ENCODE data around the gene RPL28. TPM values are rescaled to one million over a fixed set of nuclear protein-coding genes. Genes with fewer than 3 reads are reported as not detected.

Gene RPL28
- total and polyA plus RNA-seq, 2 of the 4 experiments (the other 2 are of a cell fraction): 386 to 1,693 TPM

- no peak overlapping the region; the same call in 1 of the 2 replicates for H3K4me2 ChIP-seq (ENCODE audit: low read depth, low read length)
- no peak overlapping the region for H2AFZ ChIP-seq (replicated peaks; ENCODE audit: low read length, poor library complexity)
- peaks cover 31% of the 10 kb centered on the region for H3K9me1 ChIP-seq (ENCODE audit: insufficient read depth, low read length)
- H2BK5ac ChIP-seq (ENCODE audit: low read depth, low read length, poor library complexity, severe bottlenecking): no peak overlapping the region
- H2BK120ac ChIP-seq (ENCODE audit: low read depth, low read length): no peak overlapping the region
- no peak overlapping the region; the same call in 1 of the 2 replicates for H3K9ac ChIP-seq (ENCODE audit: low read depth, low read length)
- no peak overlapping the region for H3K4me3 ChIP-seq (ENCODE audit: insufficient read depth, low read depth, low read length)
- no peak overlapping the region for H2BK15ac ChIP-seq (ENCODE audit: low read depth, low read length)
- H3K14ac ChIP-seq (replicated peaks; ENCODE audit: low read depth, low read length): no peak overlapping the region
- H3K4ac ChIP-seq (ENCODE audit: low read depth, low read length): no peak overlapping the region
- H3K27me3 ChIP-seq (ENCODE audit: control insufficient read depth, insufficient read depth, low read length): no peaks in the 10 kb centered on the region
- H3K27ac ChIP-seq (ENCODE audit: insufficient read depth, low read length): no peak overlapping the region
- peak overlapping the region in 1 of 2 experiments; percentile 13; a peak in 1 of 4 replicates for H4K8ac ChIP-seq (ENCODE audit: low read depth in 2 of 2, low read length in 2 of 2)
- peaks cover 21 to 66% of the 10 kb centered on the region in 2 experiments for H3K79me1 ChIP-seq (ENCODE audit: low read depth in 1 of 2, low read length in 2 of 2)
- no peaks in the 10 kb centered on the region for H3K9me3 ChIP-seq (ENCODE audit: control insufficient read depth, insufficient read depth, low read length)
- intact Hi-C loops (cut with micrococcal nuclease) (loop anchor here (5.0 kb wide), 2 partner anchors 87 to 107 kb away; partner anchors contain the start of genes BRSK1 and HSPBP1), in situ Hi-C loops (cut with MboI; ENCODE audit: low sequenced_read_pairs) (loop anchor here (10.0 kb wide), 1 partner anchor 95 kb away; no protein-coding TSS in a partner anchor), dilution Hi-C loops (cut with HindIII; ENCODE audit: low sequenced_read_pairs, unreplicated experiment) (no loop called here)
- peaks cover 75% of the 10 kb centered on the region for H4K20me1 ChIP-seq (ENCODE audit: insufficient read depth, low read length)
- H4K5ac ChIP-seq (ENCODE audit: low read depth, low read length): no peak overlapping the region
- no peak overlapping the region for H2BK20ac ChIP-seq (ENCODE audit: low read depth, low read length)
- H3K4me1 ChIP-seq (ENCODE audit: control insufficient read depth, insufficient read depth, low read length): peaks cover 41% of the 10 kb centered on the region
- DNase-seq: no peak
- no peak overlapping the region for H3K56ac ChIP-seq (ENCODE audit: extremely low read depth, insufficient read depth, low read length)
- no peak for ATAC-seq (ENCODE audit: low read depth)
- H3K23ac ChIP-seq (ENCODE audit: low read depth, low read length): peak overlapping the region; percentile 18; the same call in 1 of the 2 replicates
- ChIA-PET CTCF (no interaction called here), POLR2A (ENCODE audit: unreplicated experiment) (interaction anchor here (1.3 kb wide), 1 partner anchor 17 kb away, joined by 3 read pairs; no protein-coding TSS in a partner anchor)
- H4K91ac ChIP-seq (ENCODE audit: insufficient read depth, low read depth, low read length): no peak overlapping the region
- WGBS, 2 experiments (ENCODE audit: extremely low coverage in 2 of 2, insufficient read length in 1 of 2): 93% methylated on average over 9 of the region's 21 CpGs; no CpG with 5 or more reads in 1 of the 2 experiments
- peak overlapping the region; percentile 4; the same call in 1 of the 2 replicates for H2AK5ac ChIP-seq (ENCODE audit: low read depth, low read length)
- peaks cover 48% of the 10 kb centered on the region for H3K36me3 ChIP-seq (ENCODE audit: control insufficient read depth, insufficient read depth, low read length)
- no peak overlapping the region for H3K18ac ChIP-seq (ENCODE audit: low read depth, low read length)
- H2AK9ac ChIP-seq (replicated peaks; ENCODE audit: low read depth, low read length, poor library complexity): peak overlapping the region; percentile 63
- no TSS peak for BruUV-seq (replicated peaks)
- TF ChIP-seq CHD1 (IDR thresholded peaks at IDR 0.05; ENCODE audit: low read depth, low read length) (no peak), FOS (IDR thresholded peaks at IDR 0.05; ENCODE audit: low read depth, low read length) (no peak), SMC3 (IDR thresholded peaks at IDR 0.05; ENCODE audit: low read depth, low read length) (no peak), NFE2L2 (IDR thresholded peaks at IDR 0.05; ENCODE audit: low read depth, low read length) (no peak), MAZ (IDR thresholded peaks at IDR 0.05; ENCODE audit: borderline replicate concordance, low read depth, low read length) (no peak), CEBPB (IDR thresholded peaks at IDR 0.05; ENCODE audit: low read depth, low read length) (no peak), RAD21 (IDR thresholded peaks at IDR 0.05; ENCODE audit: low read length) (no peak), RCOR1 (IDR thresholded peaks at IDR 0.05; ENCODE audit: insufficient replicate concordance, low read length) (no peak), BHLHE40 (IDR thresholded peaks at IDR 0.05; ENCODE audit: low read depth, low read length) (no peak), RFX5 (IDR thresholded peaks at IDR 0.05; ENCODE audit: low read depth, low read length) (no peak)
- TF ChIP-seq, protein P1, sequence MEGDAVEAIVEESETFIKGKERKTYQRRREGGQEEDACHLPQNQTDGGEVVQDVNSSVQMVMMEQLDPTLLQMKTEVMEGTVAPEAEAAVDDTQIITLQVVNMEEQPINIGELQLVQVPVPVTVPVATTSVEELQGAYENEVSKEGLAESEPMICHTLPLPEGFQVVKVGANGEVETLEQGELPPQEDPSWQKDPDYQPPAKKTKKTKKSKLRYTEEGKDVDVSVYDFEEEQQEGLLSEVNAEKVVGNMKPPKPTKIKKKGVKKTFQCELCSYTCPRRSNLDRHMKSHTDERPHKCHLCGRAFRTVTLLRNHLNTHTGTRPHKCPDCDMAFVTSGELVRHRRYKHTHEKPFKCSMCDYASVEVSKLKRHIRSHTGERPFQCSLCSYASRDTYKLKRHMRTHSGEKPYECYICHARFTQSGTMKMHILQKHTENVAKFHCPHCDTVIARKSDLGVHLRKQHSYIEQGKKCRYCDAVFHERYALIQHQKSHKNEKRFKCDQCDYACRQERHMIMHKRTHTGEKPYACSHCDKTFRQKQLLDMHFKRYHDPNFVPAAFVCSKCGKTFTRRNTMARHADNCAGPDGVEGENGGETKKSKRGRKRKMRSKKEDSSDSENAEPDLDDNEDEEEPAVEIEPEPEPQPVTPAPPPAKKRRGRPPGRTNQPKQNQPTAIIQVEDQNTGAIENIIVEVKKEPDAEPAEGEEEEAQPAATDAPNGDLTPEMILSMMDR (conservative IDR thresholded peaks at IDR 0.05; ENCODE audit: low read depth, low read length): no peak
- TF ChIP-seq, protein P2, sequence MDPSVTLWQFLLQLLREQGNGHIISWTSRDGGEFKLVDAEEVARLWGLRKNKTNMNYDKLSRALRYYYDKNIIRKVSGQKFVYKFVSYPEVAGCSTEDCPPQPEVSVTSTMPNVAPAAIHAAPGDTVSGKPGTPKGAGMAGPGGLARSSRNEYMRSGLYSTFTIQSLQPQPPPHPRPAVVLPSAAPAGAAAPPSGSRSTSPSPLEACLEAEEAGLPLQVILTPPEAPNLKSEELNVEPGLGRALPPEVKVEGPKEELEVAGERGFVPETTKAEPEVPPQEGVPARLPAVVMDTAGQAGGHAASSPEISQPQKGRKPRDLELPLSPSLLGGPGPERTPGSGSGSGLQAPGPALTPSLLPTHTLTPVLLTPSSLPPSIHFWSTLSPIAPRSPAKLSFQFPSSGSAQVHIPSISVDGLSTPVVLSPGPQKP (IDR thresholded peaks at IDR 0.05; ENCODE audit: borderline replicate concordance, low read depth, low read length): no peak
- TF ChIP-seq, protein P3, sequence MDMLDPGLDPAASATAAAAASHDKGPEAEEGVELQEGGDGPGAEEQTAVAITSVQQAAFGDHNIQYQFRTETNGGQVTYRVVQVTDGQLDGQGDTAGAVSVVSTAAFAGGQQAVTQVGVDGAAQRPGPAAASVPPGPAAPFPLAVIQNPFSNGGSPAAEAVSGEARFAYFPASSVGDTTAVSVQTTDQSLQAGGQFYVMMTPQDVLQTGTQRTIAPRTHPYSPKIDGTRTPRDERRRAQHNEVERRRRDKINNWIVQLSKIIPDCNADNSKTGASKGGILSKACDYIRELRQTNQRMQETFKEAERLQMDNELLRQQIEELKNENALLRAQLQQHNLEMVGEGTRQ (IDR thresholded peaks at IDR 0.05; ENCODE audit: low read depth, low read length): no peak
These were observed 3.9 kb downstream of the RPL28 start for GRCh38 chr19:55389386-55390317.

Data from IMR-90 (cell line).